H9 (cell line): ENCODE data around the gene ATAD2B. TPM values are rescaled to one million over a fixed set of nuclear protein-coding genes. Genes with fewer than 3 reads are reported as not detected.
"Not testable (repeated sequence)": the region's sequence is repeated elsewhere in the genome, so short reads cannot be mapped to it uniquely, and the experiment has no call there.

Experiments
- DNase-seq: peaks from one replicate; pipeline ENCODE4 v3.0.0-alpha.2; 2017
- H2AFZ ChIP-seq: one replicate; pipeline ENCODE4 v1.6.1; 2013; ENCODE audit warnings: mild to moderate bottlenecking, low read length, control low read depth, moderate library complexity
- H2AK5ac ChIP-seq: 2 replicates; pipeline ENCODE4 v1.6.1; 2013; ENCODE audit warnings: low read length, control low read depth, mixed read lengths; ENCODE audit not compliant: insufficient read length
- H2BK120ac ChIP-seq: one replicate; pipeline ENCODE4 v1.6.1; 2013; ENCODE audit warnings: low read depth, mild to moderate bottlenecking, low read length, control low read depth, inconsistent platforms; ENCODE audit not compliant: poor library complexity, severe bottlenecking
- H2BK12ac ChIP-seq: 2 replicates; pipeline ENCODE4 v1.6.1; 2013; ENCODE audit warnings: low read length, control low read depth, mixed read lengths, low read depth; ENCODE audit not compliant: insufficient read length
- H2BK15ac ChIP-seq: 2 replicates; pipeline ENCODE4 v1.6.1; 2013; ENCODE audit warnings: low read depth, low read length, control low read depth
- H2BK20ac ChIP-seq: one replicate; pipeline ENCODE4 v1.6.1; 2013; ENCODE audit warnings: low read depth, mild to moderate bottlenecking, low read length, control low read depth, inconsistent platforms; ENCODE audit not compliant: poor library complexity, severe bottlenecking
- H2BK5ac ChIP-seq: 2 replicates; pipeline ENCODE4 v1.6.1; 2013; ENCODE audit warnings: low read length, control low read depth, mixed read lengths; ENCODE audit not compliant: insufficient read length
- H3K14ac ChIP-seq: 2 replicates; pipeline ENCODE4 v1.6.1; 2013; ENCODE audit warnings: low read length, control low read depth; ENCODE audit not compliant: insufficient read depth
- H3K18ac ChIP-seq: 2 replicates; pipeline ENCODE4 v1.6.1; 2013; ENCODE audit warnings: low read depth, mild to moderate bottlenecking, mixed read lengths, low read length, control low read depth; ENCODE audit not compliant: insufficient read length
- H3K23ac ChIP-seq: 2 replicates; pipeline ENCODE4 v1.6.1; 2013; ENCODE audit warnings: low read length, control low read depth, mixed read lengths, low read depth; ENCODE audit not compliant: insufficient read length
- H3K23me2 ChIP-seq: 2 replicates; pipeline ENCODE4 v1.6.1; 2013; ENCODE audit warnings: low read depth, mild to moderate bottlenecking, mixed read lengths, low read length, control low read depth; ENCODE audit not compliant: insufficient read length, poor library complexity, severe bottlenecking
- H3K27ac ChIP-seq: 2 replicates; pipeline ENCODE4 v1.5.1; 2013; ENCODE audit warnings: low read length, control low read depth, mixed read lengths, low read depth; ENCODE audit not compliant: insufficient read length
- H3K27me3 ChIP-seq: 2 replicates; pipeline ENCODE4 v1.6.1; 2013; ENCODE audit warnings: low read length, control low read depth, inconsistent platforms; ENCODE audit not compliant: insufficient read depth
- H3K4ac ChIP-seq: 2 replicates; pipeline ENCODE4 v1.6.1; 2013; ENCODE audit warnings: low read depth, mild to moderate bottlenecking, control low read depth, inconsistent platforms, low read length, moderate library complexity
- H3K4me1 ChIP-seq: 2 replicates; pipeline ENCODE4 v1.6.1; 2013; ENCODE audit warnings: low read length, control low read depth, inconsistent platforms; ENCODE audit not compliant: insufficient read depth
- H3K4me2 ChIP-seq: 2 replicates; pipeline ENCODE4 v1.6.1; 2013; ENCODE audit warnings: low read length, control low read depth, mixed read lengths; ENCODE audit not compliant: insufficient read length, insufficient read depth
- H3K56ac ChIP-seq: 2 replicates; pipeline ENCODE4 v1.6.1; 2013; ENCODE audit warnings: low read depth, mild to moderate bottlenecking, mixed read lengths, low read length, control low read depth; ENCODE audit not compliant: insufficient read length
- H3K79me1 ChIP-seq: 2 replicates; pipeline ENCODE4 v1.6.1; 2013; ENCODE audit warnings: low read depth, mild to moderate bottlenecking, moderate library complexity, low read length, control low read depth, inconsistent platforms; ENCODE audit not compliant: insufficient read depth, poor library complexity, severe bottlenecking
- H3K79me2 ChIP-seq: 2 replicates; pipeline ENCODE4 v1.6.1; 2013; ENCODE audit warnings: low read length, control low read depth, inconsistent platforms; ENCODE audit not compliant: insufficient read depth
- H3K9ac ChIP-seq: 2 replicates; pipeline ENCODE4 v1.6.1; 2013; ENCODE audit warnings: low read length, control low read depth, mixed read lengths; ENCODE audit not compliant: insufficient read length; ENCODE audit errors: extremely low read depth
- H3K9me3 ChIP-seq: one replicate; pipeline ENCODE4 v1.6.1; 2013; ENCODE audit warnings: low read depth, low read length, inconsistent platforms; ENCODE audit not compliant: control insufficient read depth
- H3T11ph ChIP-seq: one replicate; pipeline ENCODE4 v1.6.1; 2013; ENCODE audit warnings: mild to moderate bottlenecking, low read length, control low read depth, inconsistent platforms
- H4K20me1 ChIP-seq: one replicate; pipeline ENCODE4 v1.6.1; 2013; ENCODE audit not compliant: control insufficient read depth, insufficient read length, insufficient read depth
- H4K5ac ChIP-seq: 2 replicates; pipeline ENCODE4 v1.6.1; 2013; ENCODE audit warnings: low read depth, mild to moderate bottlenecking, mixed read lengths, low read length, control low read depth; ENCODE audit not compliant: insufficient read length
- H4K8ac ChIP-seq: replicated peaks from 2 replicates; pipeline ENCODE4 v1.6.1; 2013; ENCODE audit warnings: low read length, control low read depth, mixed read lengths, low read depth; ENCODE audit not compliant: insufficient read length
- H4K91ac ChIP-seq: 2 replicates; pipeline ENCODE4 v1.6.1; 2013; ENCODE audit warnings: low read depth, mild to moderate bottlenecking, moderate library complexity, mixed read lengths, low read length, control low read depth; ENCODE audit not compliant: insufficient read length
- H3K27ac Mint-ChIP-seq, 3 experiments: 2 replicates in 2 of 3; 3 replicates in 1 of 3; pipeline ENCODE4 v1.8.0; 2020 to 2021; ENCODE audit warnings: mixed read lengths in 3 of 3, mild to moderate bottlenecking in 1 of 3, moderate library complexity in 1 of 3
- H3K27me3 Mint-ChIP-seq: 2 replicates; pipeline ENCODE4 v1.8.0; 2021; ENCODE audit warnings: low read depth, mild to moderate bottlenecking, moderate library complexity, mixed read lengths
- H3K36me3 Mint-ChIP-seq, 3 experiments: 2 replicates in 2 of 3; 3 replicates in 1 of 3; pipeline ENCODE4 v1.8.0; 2020 to 2021; ENCODE audit warnings: low read depth in 3 of 3, mixed read lengths in 3 of 3; ENCODE audit not compliant: insufficient read depth in 1 of 3
- H3K4me1 Mint-ChIP-seq, 2 experiments: 2 replicates each; pipeline ENCODE4 v1.8.0; 2020; ENCODE audit warnings: mixed read lengths in 2 of 2
- H3K4me3 Mint-ChIP-seq, 2 experiments: 2 replicates in 1 of 2; 3 replicates in 1 of 2; pipeline ENCODE4 v1.8.0; 2020 to 2021; ENCODE audit warnings: mild to moderate bottlenecking in 2 of 2, mixed read lengths in 2 of 2, moderate library complexity in 1 of 2
- H3K9me3 Mint-ChIP-seq, 2 experiments: 2 replicates in 1 of 2; 3 replicates in 1 of 2; pipeline ENCODE4 v1.8.0; 2020; ENCODE audit warnings: mild to moderate bottlenecking in 2 of 2, mixed read lengths in 2 of 2, moderate library complexity in 1 of 2
- CTCF ChIP-seq: fragments of 200-600 bp; sonication (generic); conservative IDR thresholded peaks from 3 replicates; pipeline ENCODE4 v1.8.0; 2021; ENCODE audit warnings: antibody characterized with exemption, mild to moderate bottlenecking
- WGBS: extraction: QIAGEN DNeasy Blood & Tissue Kit; methylation state at CpG from one replicate; pipeline ENCODE4 v1.1.7; 2013; ENCODE audit warnings: missing lambda C conversion rate, low lambda C conversion rate, mixed read lengths; ENCODE audit not compliant: insufficient read length; ENCODE audit errors: extremely low coverage; 5-methylcytosine and 5-hydroxymethylcytosine counted together
- total RNA-seq: library from RNA; stranded (reverse); gene quantifications from 2 replicates; pipeline ENCODE4 v1.2.1, GENCODE V29; 2021

Gene ATAD2B
- total RNA-seq, 1 experiment from 2014 or later: 21.4 TPM

- H3K79me1 ChIP-seq: no peaks in the 10 kb centered on the region
- Mint-ChIP-seq H3K27me3 (peaks cover 4% of the 10 kb centered on the region), H3K27ac (no peak overlapping the region; a peak in 2 of 7 replicates), H3K9me3 (peaks cover 17 to 26% of the 10 kb centered on the region in 2 experiments), H3K4me1 (peaks cover 3 to 6% of the 10 kb centered on the region in 2 experiments), H3K4me3 (no peak overlapping the region), H3K36me3 (peaks cover 19 to 33% (median 25%) of the 10 kb centered on the region in 3 experiments)
- H3K18ac ChIP-seq: no peak overlapping the region
- DNase-seq: no peak
- TF ChIP-seq CTCF: no peak
- H3K14ac ChIP-seq: no peak overlapping the region
- no peak overlapping the region for H3K23ac ChIP-seq
- no peak overlapping the region for H3K9ac ChIP-seq
- no peaks in the 10 kb centered on the region for H3K4me1 ChIP-seq
- no peak overlapping the region for H2AFZ ChIP-seq
- H2BK15ac ChIP-seq: no peak overlapping the region
- no peak overlapping the region for H2BK12ac ChIP-seq
- H2BK20ac ChIP-seq: no peak overlapping the region
- H3K27me3 ChIP-seq: no peaks in the 10 kb centered on the region
- H3T11ph ChIP-seq: no peak overlapping the region
- H3K79me2 ChIP-seq: no peaks in the 10 kb centered on the region
- no peaks in the 10 kb centered on the region for H3K9me3 ChIP-seq
- H2AK5ac ChIP-seq: no peak overlapping the region
- H3K23me2 ChIP-seq: no peaks in the 10 kb centered on the region
- no peak overlapping the region for H2BK120ac ChIP-seq
- H4K8ac ChIP-seq: no peak overlapping the region
- H3K27ac ChIP-seq: no peak overlapping the region
- no peak overlapping the region for H2BK5ac ChIP-seq
- no CpG with 5 or more reads among the region's 3 CpGs for WGBS
- no peaks in the 10 kb centered on the region for H4K20me1 ChIP-seq
- no peak overlapping the region for H3K4me2 ChIP-seq
- H3K56ac ChIP-seq: no peak overlapping the region
- no peak overlapping the region for H3K4ac ChIP-seq
- H4K91ac ChIP-seq: no peak overlapping the region
- H4K5ac ChIP-seq: no peak overlapping the region
These were observed 192.5 kb downstream of the ATAD2B start for GRCh38 chr2:23734416-23734815.

- H3K9ac ChIP-seq, H3K4me3 Mint-ChIP-seq, H2BK120ac ChIP-seq, H2AK5ac ChIP-seq, H4K20me1 ChIP-seq, H2BK20ac ChIP-seq, H2BK15ac ChIP-seq, H3K23me2 ChIP-seq, H3K79me2 ChIP-seq, H3K4ac ChIP-seq, H3K9me3 ChIP-seq, H3K27me3 ChIP-seq, H3K4me1 Mint-ChIP-seq, H2BK5ac ChIP-seq, H3K27ac Mint-ChIP-seq, H3K4me1 ChIP-seq, H3K4me2 ChIP-seq, H4K5ac ChIP-seq, H3K56ac ChIP-seq, H3K79me1 ChIP-seq, H3K27ac ChIP-seq, H3T11ph ChIP-seq, H3K27me3 Mint-ChIP-seq, H3K18ac ChIP-seq, H2AFZ ChIP-seq, H2BK12ac ChIP-seq, H4K8ac ChIP-seq, H4K91ac ChIP-seq, H3K14ac ChIP-seq, DNase-seq, H3K23ac ChIP-seq: not testable (repeated sequence)
- Mint-ChIP-seq H3K9me3 (peaks cover 10 to 14% of the 10 kb centered on the region in 2 experiments), H3K36me3 (peaks cover 13 to 29% (median 20%) of the 10 kb centered on the region in 3 experiments)
- WGBS: no CpG with 5 or more reads among the region's 3 CpGs
These were observed 203.9 kb downstream of the ATAD2B start for GRCh38 chr2:23723029-23723428.
